Stimulated activated CD8-positive, alpha-beta memory T cell treated with anti-CD3 and anti-CD28 coated beads, Interleukin-12 subunit alpha, Interleukin-12 subunit beta, amount 100 ng/mL, for 24 hours (primary cell): ENCODE measurements around the gene HPX.

Experiments used
- DNase-seq: peaks from one replicate; pipeline ENCODE4 v3.0.0-alpha.2; 2020; ENCODE audit errors: extremely low read depth

The HPX gene

GRCh38 chr11:6391537-6392134 lies 49.2 kb downstream of the HPX start:
- DNase-seq: no peak

GRCh38 chr11:6390718-6391469 lies 49.9 kb downstream of the HPX start:
- DNase-seq: no peak

GRCh38 chr11:6389905-6390717 lies 50.7 kb downstream of the HPX start, which contains the start of gene SMPD1:
Gene SMPD1, plus strand, starts transcription at chr11:6390474. Its CDS starts 125 bp downstream, at chr11:6390599.
- peak; percentile 77 for DNase-seq

- no peak for DNase-seq
These were observed 52.0 kb downstream of the HPX start for GRCh38 chr11:6388748-6389147.

GRCh38 chr11:6387811-6388599 lies 52.8 kb downstream of the HPX start:
- DNase-seq: no peak

GRCh38 chr11:6385046-6385777 lies 55.6 kb downstream of the HPX start:
- DNase-seq: no peak
